HG03378 (cell line): ENCODE measurements around the gene MDH2.
"Not testable (repeated sequence)": the region's sequence is repeated elsewhere in the genome, so short reads cannot be mapped to it uniquely, and the experiment has no call there.

ENCODE experiments used
- ATAC-seq: cut with Tn5 transposase; IDR thresholded peaks from one replicate; pipeline ENCODE4 v1.9.1; 2021; ENCODE audit warnings: mild to moderate bottlenecking, moderate library complexity; ENCODE audit not compliant: unreplicated experiment

The MDH2 gene

GRCh38 chr7:76044375-76044865 is 3.5 kb upstream of the MDH2 start:
- ATAC-seq, result no peak

DNA sequence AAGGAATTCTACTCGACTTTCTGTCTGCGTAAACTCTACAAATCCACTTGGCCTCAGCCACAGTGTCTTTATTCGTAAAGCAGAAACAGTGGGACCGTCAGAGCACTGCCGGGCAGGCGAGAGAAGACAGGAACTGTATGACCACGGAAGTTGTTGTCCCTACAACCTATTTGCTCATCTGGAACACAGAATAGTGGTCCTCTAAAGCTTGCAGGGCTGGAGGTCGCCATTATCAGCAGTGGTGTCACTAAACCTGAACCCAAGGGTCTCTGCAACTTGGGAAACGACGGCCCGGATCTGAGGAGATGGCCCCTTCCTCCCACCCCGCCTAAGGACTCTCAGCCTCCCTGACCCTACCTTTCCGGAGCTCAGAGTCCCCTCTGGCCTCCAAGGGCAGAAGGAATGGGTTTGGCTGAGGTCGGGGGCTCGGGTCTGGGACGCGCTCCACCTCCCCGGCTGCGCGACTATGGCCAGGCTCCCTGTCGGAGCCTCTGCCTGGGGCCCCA is 548 bp upstream of the MDH2 start:
- ATAC-seq, result no peak

DNA sequence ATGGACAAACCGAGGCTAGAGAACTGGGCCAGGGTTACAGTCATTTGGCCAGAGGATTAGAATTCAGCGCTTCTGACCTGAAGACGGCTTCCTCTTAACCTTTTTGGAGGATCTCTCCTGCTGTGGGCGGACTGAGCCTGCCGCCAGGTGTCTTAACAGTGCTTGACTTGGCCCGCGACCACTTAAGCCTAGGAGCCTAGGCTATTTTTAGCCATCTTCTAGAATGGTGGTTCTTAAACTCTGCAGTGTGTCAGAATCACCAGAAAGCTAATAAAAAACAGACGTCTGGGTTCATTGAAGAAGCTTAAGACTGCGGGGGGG is 722 bp downstream of the MDH2 start:
- ATAC-seq, result peak; percentile 5

DNA sequence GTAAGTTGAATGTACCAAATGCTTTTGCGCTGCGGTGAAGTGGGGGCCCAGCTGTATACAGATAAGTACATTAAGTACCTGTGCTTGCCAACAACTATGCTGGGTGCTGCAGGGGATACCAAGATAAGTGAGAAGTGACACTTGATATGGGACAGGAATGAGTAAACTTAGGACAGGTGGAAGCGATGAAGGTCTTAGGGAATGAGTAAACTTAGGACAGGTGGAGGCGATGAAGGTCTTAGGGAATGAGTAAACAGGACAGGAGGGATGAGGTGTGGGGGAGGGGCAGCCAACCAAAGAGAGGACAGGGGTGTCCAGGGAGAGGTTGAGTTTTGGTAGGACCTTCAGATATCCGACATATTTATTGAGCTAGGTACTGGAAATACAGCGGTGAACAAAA is 1.4 kb downstream of the MDH2 start:
- ATAC-seq, result no peak

DNA sequence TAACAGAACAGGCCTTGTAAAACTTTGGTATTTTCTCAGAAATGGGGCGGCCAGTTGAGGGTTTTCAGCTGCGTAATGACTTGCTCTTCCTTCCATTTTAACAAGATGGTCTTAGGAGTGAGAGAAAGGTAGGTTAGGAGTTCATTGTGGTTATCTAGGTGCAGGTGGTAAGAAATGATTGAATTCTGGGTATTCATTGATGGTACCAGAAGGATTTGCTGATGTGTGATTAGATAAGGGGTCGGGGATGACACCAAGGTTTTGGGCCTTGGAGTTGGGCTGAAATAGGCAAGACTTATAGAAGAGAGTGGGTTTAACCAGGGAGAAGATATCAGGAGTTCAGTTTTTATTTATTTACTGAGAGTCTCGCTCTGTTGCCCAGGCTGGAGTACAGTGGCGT is 2.6 kb downstream of the MDH2 start:
- ATAC-seq, result no peak

DNA sequence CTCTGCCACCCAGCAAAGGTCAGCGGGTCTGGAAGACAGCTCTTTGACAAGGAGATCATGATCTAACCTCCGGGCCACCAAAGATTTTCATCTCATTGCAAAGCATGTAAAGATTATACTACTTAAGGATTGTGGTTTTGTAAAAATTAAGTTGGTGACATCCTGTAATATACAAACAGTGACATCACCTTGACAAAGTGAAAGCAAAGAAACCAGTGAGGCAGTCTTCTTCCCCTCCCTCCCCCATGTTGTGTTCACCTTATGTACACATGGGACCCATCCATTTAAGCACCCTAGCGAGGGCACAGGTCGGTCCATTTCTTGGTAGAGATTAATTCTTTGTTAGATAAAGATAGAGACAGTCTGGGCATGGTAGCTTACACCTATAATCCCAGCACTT is 3.9 kb downstream of the MDH2 start:
- ATAC-seq, result no peak

- ATAC-seq, result not testable (repeated sequence)
Measured at GRCh38 chr7:76052681-76053080, 4.8 kb downstream of the MDH2 start.

DNA sequence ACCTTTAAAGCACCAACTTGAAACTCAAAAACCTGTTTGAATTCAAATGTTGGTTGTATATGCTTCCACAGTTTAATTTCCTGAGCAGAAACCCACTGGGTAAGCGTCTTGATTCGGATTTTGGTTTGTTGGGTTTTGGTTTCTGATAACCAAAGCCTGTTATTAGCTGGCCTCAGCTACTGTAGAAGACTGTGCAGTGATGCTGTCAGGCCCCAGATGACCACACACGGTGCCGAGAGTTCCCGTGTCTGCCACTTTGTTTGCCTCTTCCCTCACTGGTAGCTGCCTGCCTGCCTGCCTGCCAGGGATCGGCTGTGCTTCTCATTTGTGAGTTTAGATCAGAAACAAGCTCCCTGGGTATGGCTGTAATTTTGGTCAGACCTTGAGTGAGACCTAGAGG is 5.6 kb downstream of the MDH2 start:
- no peak for ATAC-seq

GRCh38 chr7:76054123-76055120 is 6.5 kb downstream of the MDH2 start:
- ATAC-seq, result no peak

DNA sequence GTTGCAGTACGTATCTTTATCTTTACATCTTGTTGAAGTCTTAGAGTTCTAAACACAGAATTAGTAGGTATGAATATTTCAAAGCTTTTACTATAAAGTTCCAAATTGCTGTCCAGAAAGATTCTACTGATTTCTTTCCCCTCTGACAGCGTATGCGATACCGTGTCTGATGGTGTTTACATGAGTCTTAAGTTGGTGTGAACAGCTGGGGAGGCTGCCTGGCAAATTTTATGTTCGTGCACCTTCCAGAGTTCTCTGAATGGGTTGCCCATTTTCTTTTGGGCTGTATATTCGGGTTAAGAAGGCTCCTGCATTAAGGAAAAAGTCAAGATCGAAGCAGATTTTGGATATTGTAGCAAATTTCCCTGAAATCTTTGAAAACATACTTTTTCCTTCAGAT is 8.3 kb downstream of the MDH2 start:
- no peak for ATAC-seq

GRCh38 chr7:76057103-76057812 is 9.4 kb downstream of the MDH2 start:
- no peak for ATAC-seq

DNA sequence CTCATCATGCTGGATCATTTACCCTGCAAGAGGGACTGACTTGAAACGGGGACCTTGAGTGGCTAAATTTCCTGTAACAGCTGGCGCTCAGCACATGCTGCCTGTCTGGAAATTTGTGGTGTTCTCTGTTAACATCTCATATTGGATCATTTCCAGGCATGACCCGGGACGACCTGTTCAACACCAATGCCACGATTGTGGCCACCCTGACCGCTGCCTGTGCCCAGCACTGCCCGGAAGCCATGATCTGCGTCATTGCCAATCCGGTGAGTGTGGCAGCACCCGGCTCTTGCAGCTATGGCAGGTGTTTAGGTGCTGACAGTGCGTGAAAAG is 9.9 kb downstream of the MDH2 start:
- ATAC-seq, result no peak

DNA sequence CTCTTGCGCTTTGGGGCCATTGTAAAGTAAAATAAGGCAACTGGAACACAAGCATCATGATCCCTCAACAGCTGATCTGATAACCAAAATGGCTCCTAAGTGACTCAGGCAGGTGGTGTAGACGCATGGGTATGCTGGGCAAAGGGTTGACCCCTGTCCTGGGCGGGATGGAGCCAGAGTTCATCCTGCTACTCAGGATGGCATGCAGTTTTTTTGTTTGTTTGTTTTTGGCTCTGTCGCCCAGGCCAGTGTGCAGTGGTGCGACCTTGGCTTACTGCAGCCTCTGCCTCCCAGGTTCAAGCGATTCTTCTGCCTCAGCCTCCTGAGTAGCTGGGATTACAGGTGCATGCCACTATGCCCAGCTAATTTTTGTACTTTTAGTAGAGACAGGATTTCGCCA is 10.8 kb downstream of the MDH2 start:
- not testable (repeated sequence) for ATAC-seq

GRCh38 chr7:76060842-76061241 is 12.9 kb downstream of the MDH2 start:
- no peak for ATAC-seq

DNA sequence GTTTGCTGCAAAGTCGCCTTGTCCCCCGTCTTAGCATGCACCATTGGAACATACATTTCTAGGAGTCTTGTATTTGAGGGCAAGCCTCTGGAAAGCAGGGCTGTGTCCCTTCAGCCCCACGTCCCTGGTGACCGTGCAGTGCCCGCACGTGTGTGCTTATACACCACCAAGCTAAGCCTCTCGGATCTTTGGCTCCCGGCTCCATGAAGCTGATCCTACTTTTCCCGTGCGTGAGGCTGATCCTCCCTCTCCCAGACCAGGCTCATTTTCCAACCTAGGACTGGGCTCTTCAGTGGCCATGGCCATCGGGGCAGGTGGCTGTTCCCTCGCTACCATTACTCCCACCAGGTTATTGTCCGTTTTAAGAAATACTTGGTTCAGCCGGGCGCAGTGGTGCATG is 14.3 kb downstream of the MDH2 start:
- no peak for ATAC-seq

DNA sequence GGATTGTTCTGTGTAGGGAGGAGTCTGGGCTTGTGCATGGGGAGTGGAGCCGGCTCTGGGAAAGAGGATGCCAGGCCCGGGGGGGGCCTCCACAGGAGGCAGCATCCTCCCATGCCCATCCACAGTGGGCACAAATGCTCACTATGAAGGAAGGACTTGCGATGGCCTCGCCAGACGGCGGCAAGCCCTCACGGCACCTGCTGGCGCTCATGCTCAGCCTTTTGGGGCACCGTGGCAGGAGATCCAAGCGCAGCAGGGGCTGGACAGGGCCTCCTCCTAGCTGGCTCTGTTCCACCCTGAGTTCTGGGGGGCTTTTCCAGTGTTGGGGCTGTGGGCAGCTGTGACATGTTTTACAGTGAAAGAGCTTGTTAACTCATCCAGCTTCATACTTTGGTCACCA is 15.2 kb downstream of the MDH2 start:
- ATAC-seq, result no peak

DNA sequence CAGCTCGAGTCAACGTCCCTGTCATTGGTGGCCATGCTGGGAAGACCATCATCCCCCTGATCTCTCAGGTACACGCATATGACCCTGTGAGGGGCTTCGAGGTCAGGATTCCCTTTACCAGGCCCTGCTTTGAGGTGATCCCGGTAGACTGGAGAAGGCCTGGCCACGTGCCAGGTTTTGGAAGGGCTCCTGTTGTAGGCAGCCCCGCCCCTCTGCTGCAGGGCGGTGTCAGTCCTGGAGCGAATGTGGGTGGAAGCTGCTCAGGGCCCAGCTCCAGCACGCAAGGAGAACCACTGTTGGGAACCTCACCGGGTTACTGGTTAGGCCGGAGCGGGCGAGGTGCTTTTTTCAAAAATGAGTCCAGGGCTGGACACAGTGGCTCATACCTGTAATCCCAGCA is 15.6 kb downstream of the MDH2 start:
- ATAC-seq, result no peak

DNA sequence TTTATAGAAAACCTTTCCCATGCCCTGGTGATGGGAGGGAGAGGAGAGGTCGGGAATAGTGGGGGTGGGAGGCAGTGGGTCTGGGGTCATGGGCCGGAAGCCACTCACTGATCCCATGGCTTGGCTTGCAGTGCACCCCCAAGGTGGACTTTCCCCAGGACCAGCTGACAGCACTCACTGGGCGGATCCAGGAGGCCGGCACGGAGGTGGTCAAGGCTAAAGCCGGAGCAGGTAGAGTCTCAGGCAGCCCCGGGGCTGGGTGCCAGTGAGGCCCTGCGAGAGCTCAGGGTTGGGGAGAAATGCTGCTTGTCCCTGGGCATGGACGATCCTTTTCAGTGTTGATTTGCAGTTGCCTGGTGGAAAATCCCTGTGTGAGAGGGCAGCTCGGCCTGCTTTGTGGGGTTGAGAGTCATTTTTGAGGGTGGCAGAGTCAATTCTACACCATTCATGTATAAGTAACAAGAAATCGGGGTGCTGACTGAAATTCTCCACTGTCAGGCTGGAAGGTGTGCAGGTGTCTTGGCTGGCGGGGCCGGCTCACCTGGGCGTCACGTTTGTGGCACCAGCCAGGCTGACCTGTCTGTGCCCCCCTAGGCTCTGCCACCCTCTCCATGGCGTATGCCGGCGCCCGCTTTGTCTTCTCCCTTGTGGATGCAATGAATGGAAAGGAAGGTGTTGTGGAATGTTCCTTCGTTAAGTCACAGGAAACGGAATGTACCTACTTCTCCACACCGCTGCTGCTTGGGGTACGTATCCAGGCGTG is 16.5 kb downstream of the MDH2 start:
- ATAC-seq, result no peak

GRCh38 chr7:76065016-76065612 is 17.2 kb downstream of the MDH2 start:
- ATAC-seq, result no peak

DNA sequence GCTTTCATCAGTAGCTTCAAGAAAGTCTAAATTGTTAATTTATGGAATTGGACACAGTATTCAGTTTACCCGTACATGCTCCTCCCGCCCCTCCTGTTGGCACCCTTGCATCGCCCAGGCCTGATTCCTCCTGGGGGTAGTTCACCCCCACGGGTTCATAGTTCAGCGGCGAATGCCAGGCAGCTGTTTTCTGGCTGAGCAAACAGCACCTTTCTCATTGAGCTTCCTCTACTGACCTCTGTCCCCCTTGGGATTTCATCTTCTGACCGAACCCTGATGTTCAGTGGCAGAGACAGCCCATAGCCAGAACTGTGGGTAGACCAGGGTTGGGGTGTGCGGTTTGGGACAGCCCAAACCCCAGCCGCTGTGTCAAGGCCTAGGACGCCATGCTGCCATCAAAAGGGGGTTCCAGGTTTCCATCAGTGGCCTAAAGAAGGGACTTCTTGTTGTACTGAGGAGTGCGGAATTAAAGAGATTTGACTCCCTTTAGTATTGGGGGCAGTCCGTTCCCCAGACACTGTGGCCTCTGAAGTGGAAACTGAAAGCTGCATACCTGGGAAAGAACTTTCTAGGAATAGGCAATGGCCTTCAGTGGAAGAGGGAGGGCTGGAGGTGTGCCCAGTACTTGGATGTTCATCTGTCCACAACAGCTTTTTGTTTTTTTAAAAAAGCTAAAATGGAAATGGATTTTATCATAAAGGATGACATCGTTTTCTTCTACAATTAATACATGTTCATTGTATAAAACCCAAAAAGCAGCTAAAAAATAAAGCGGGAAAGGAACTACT is 19.0 kb downstream of the MDH2 start:
- ATAC-seq, result no peak
